Neural crest cell (in vitro differentiated cells): ENCODE measurements around the gene GANAB. TPM values are rescaled to one million over a fixed set of nuclear protein-coding genes. Genes with fewer than 3 reads are reported as not detected.

Source experiments
- DNase-seq: peaks from one replicate; pipeline ENCODE4 v3.0.0; 2021; ENCODE audit warnings: low read depth, mixed read lengths, low spot score
- H3K27ac Mint-ChIP-seq: one replicate; pipeline ENCODE4 v1.8.0; 2021; ENCODE audit warnings: mild to moderate bottlenecking, mixed read lengths; ENCODE audit not compliant: unreplicated experiment
- H3K27me3 Mint-ChIP-seq: 2 replicates; pipeline ENCODE4 v1.8.0; 2021; ENCODE audit warnings: low read depth, mild to moderate bottlenecking, mixed read lengths
- H3K36me3 Mint-ChIP-seq: 2 replicates; pipeline ENCODE4 v1.8.0; 2021; ENCODE audit warnings: low read depth, mild to moderate bottlenecking, mixed read lengths
- H3K4me1 Mint-ChIP-seq: 2 replicates; pipeline ENCODE4 v1.8.0; 2021; ENCODE audit warnings: mixed read lengths
- H3K4me3 Mint-ChIP-seq: one replicate; pipeline ENCODE4 v1.8.0; 2021; ENCODE audit warnings: mild to moderate bottlenecking, mixed read lengths
- H3K9me3 Mint-ChIP-seq: 2 replicates; pipeline ENCODE4 v1.8.0; 2021; ENCODE audit warnings: mixed read lengths
- total RNA-seq: library from RNA; stranded (reverse); gene quantifications from 2 replicates; pipeline ENCODE4 v1.2.1, GENCODE V29; 2021
- TF ChIP-seq, protein P1 (sequence below): fragments of 200-600 bp; sonication (generic); conservative IDR thresholded peaks from 2 replicates; pipeline ENCODE4 v1.5.0; 2021; ENCODE audit warnings: antibody characterized with exemption, mild to moderate bottlenecking

Gene GANAB
- total RNA-seq, 1 donor from 2014 or later: 366 TPM

DNA sequence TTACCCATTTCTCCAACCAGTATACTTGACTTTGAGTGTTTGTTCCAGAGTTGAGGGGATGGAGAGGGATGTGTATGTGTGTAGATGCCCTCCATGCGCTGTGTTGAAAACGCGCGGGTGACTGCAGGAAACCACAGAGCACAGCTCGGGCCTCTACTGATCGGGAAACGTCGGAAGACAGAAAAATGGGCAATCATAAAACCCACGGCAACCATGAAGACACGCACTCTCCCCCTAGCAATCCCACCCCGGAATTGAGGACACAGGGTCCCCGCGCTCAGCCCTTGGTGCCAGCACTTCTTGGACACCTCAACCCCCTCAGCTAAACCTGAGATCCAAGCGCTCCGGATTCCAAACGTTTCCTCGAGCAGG lies 24.8 kb upstream of the GANAB start:
- H3K4me1 Mint-ChIP-seq: peaks cover 53% of the 10 kb centered on the region
- no peak for DNase-seq
- peak overlapping the region; percentile 97 for H3K27ac Mint-ChIP-seq
- peaks cover 10% of the 10 kb centered on the region for H3K36me3 Mint-ChIP-seq
- H3K27me3 Mint-ChIP-seq: no peaks in the 10 kb centered on the region
- H3K4me3 Mint-ChIP-seq: peak overlapping the region; percentile 100
- no peaks in the 10 kb centered on the region for H3K9me3 Mint-ChIP-seq
- TF ChIP-seq, protein P1, sequence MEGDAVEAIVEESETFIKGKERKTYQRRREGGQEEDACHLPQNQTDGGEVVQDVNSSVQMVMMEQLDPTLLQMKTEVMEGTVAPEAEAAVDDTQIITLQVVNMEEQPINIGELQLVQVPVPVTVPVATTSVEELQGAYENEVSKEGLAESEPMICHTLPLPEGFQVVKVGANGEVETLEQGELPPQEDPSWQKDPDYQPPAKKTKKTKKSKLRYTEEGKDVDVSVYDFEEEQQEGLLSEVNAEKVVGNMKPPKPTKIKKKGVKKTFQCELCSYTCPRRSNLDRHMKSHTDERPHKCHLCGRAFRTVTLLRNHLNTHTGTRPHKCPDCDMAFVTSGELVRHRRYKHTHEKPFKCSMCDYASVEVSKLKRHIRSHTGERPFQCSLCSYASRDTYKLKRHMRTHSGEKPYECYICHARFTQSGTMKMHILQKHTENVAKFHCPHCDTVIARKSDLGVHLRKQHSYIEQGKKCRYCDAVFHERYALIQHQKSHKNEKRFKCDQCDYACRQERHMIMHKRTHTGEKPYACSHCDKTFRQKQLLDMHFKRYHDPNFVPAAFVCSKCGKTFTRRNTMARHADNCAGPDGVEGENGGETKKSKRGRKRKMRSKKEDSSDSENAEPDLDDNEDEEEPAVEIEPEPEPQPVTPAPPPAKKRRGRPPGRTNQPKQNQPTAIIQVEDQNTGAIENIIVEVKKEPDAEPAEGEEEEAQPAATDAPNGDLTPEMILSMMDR: no peak

DNA sequence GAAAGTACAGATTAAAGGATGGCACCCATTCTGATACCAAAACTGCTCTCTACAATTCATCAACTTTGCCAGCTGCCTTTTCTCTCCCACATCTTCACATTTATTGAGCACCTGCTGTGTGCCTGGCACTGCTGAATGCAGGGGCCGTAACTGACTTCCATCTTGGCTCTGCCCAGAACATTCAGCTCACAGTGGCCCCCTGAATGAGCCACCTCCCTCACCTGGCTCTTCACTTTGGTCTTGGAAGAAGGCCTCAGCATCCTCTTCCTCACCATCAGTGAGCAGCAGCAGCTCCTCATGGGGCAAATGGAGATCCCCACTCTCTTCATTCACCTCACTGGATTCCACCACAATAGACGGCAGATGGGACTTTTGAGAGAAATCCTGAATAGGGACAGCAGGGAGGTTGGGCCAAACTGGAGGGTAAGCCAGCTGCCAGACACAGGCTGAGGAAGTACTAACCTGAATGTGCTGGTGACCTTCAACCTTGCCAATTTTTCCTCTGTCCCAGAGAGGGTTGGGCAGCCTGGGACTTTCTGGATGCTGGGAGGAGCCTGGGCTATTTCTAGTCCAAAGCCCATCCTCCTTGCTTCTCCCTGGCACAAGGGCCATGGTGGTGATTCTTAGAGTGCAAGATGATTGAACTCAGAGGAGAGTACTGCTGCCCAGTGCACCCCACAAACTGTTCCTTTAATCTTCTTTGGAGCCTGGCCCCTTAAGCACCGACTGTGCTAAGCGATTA lies 23.2 kb upstream of the GANAB start:
- no peaks in the 10 kb centered on the region for H3K9me3 Mint-ChIP-seq
- no peak overlapping the region for H3K27ac Mint-ChIP-seq
- peaks cover 16% of the 10 kb centered on the region for H3K36me3 Mint-ChIP-seq
- DNase-seq: no peak
- peaks cover 6% of the 10 kb centered on the region for H3K27me3 Mint-ChIP-seq
- TF ChIP-seq, protein P1: no peak
- H3K4me3 Mint-ChIP-seq: peak overlapping the region; percentile 100
- H3K4me1 Mint-ChIP-seq: peaks cover 60% of the 10 kb centered on the region

DNA sequence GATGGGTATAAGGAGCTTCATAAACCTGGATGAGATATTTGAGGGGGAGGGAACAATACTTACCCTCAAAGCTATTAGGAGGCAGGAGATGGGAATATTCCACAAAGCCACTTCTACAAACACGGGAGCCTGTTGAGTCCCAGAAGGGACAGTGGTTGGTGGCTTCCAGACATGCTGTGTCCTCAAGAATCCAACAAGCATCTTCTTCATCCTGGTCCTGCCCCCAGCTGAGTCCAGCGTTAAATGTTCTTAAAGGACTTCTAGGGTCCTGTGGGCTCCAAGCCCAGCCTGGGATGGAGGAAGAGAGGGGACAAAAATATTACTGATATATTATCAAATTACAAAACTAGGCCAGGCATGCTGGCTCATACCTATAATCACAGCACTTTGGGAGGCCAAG lies 21.0 kb upstream of the GANAB start:
- Mint-ChIP-seq H3K27ac (no peak overlapping the region), H3K9me3 (no peaks in the 10 kb centered on the region), H3K4me3 (peak overlapping the region; percentile 100), H3K36me3 (peaks cover 18% of the 10 kb centered on the region), H3K27me3 (peaks cover 6% of the 10 kb centered on the region), H3K4me1 (peaks cover 59% of the 10 kb centered on the region)
- no peak for DNase-seq
- TF ChIP-seq, protein P1: no peak

DNA sequence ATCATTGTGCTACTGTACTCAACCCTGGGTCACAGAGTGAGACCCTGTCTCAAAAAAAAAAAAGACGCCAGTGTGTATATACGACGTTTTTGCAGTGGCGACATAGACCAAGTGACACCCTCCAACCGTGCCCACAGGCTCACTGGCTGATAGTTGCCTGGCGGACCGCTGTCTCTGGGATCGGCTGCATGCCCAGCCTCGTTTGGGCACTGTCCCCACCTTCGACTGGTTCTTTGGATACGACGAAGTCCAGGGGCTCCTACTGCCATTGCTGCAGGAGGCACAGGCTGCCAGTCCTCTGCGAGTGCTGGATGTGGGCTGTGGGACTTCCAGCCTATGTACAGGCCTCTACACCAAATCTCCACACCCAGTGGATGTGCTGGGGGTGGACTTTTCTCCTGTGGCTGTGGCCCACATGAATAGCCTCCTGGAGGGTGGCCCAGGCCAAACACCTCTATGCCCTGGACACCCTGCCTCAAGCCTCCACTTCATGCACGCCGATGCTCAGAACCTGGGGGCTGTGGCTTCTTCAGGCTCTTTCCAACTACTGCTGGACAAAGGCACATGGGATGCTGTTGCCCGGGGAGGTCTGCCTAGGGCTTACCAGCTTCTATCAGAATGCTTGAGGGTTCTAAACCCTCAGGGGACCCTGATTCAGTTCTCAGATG lies 20.0 kb upstream of the GANAB start:
- Mint-ChIP-seq H3K9me3 (no peaks in the 10 kb centered on the region), H3K27me3 (peaks cover 6% of the 10 kb centered on the region), H3K27ac (peak overlapping the region; percentile 98), H3K4me1 (peaks cover 49% of the 10 kb centered on the region), H3K36me3 (peaks cover 15% of the 10 kb centered on the region), H3K4me3 (peak overlapping the region; percentile 100)
- no peak for DNase-seq
- TF ChIP-seq, protein P1: no peak

DNA sequence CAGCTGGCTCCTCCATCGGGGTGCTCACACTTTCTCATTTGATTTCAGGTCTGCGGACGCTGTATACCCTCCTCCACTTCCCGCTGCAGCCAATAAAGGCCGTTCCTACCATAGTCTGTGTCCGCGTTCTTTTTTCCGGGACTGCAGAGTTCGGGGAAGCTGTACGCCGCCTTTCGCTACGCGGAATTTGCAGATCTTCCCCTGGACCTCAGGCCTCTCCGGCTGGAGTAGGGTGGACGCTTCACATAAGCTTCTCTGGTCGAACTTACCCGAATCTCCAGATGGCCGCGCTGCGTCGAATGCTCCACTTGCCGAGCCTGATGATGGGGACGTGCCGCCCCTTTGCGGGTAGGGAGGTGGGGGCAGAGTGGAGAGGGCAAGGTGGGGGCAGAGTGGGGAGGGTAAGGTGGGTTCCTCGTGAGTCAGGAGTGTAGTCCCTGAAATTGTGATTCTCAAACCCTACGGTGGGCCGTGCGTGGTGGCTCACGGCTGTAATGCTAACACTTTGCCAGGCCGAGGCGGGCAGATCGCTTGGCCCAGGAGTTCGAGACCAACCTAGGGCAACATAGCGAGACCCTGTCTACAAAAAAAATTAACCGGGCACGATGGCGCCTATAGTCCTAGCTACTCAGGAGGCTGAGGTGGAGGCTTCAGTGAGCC lies 19.3 kb upstream of the GANAB start:
- DNase-seq: no peak
- H3K36me3 Mint-ChIP-seq: peaks cover 15% of the 10 kb centered on the region
- peak overlapping the region; percentile 100 for H3K4me3 Mint-ChIP-seq
- peaks cover 42% of the 10 kb centered on the region for H3K4me1 Mint-ChIP-seq
- TF ChIP-seq, protein P1: no peak
- no peaks in the 10 kb centered on the region for H3K9me3 Mint-ChIP-seq
- peak overlapping the region; percentile 98 for H3K27ac Mint-ChIP-seq
- peaks cover 6% of the 10 kb centered on the region for H3K27me3 Mint-ChIP-seq
